ENCODE results near the gene CCBE1.

DNA sequence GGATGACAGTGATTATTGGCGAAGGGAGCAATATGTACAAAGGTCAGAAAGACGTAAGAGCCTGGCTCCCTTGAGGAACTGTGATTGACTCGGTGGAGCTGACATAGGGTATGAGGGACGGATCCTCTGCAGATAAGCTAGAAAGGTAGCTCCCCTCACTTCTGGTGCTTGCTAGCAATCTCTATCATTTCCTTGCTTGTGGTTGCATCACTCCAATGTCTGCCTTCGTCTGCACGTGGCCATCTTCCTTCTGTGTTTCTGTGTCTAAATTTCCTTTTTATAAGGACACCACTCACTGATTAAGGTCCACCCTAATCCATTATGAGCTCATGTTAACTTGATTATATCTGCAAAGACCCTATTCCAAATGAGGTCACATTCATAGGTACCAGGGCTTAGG lies 315.3 kb downstream of the CCBE1 start:
- TF ChIP-seq, protein P1, sequence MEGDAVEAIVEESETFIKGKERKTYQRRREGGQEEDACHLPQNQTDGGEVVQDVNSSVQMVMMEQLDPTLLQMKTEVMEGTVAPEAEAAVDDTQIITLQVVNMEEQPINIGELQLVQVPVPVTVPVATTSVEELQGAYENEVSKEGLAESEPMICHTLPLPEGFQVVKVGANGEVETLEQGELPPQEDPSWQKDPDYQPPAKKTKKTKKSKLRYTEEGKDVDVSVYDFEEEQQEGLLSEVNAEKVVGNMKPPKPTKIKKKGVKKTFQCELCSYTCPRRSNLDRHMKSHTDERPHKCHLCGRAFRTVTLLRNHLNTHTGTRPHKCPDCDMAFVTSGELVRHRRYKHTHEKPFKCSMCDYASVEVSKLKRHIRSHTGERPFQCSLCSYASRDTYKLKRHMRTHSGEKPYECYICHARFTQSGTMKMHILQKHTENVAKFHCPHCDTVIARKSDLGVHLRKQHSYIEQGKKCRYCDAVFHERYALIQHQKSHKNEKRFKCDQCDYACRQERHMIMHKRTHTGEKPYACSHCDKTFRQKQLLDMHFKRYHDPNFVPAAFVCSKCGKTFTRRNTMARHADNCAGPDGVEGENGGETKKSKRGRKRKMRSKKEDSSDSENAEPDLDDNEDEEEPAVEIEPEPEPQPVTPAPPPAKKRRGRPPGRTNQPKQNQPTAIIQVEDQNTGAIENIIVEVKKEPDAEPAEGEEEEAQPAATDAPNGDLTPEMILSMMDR (IDR thresholded peaks at IDR 0.05; ENCODE audit: insufficient read depth, low read length, poor library complexity, severe bottlenecking), result no peak
- no peak for TF ChIP-seq EZH2phosphoT487 (conservative IDR thresholded peaks at IDR 0.05; ENCODE audit: low read length)

Measured in SU-DHL-6 (cell line).